HG02973 (cell line): ENCODE results near the gene GORASP1.
A peak's percentile ranks its signal among the peaks of the same experiment; 100 is the strongest.
"Not testable (repeated sequence)": the region's sequence is repeated elsewhere in the genome, so short reads cannot be mapped to it uniquely, and the experiment has no call there.

Source experiments
- ATAC-seq: cut with Tn5 transposase; IDR thresholded peaks from one replicate; pipeline ENCODE4 v1.9.1; 2021; ENCODE audit warnings: moderate library complexity; ENCODE audit not compliant: unreplicated experiment

Gene GORASP1

DNA sequence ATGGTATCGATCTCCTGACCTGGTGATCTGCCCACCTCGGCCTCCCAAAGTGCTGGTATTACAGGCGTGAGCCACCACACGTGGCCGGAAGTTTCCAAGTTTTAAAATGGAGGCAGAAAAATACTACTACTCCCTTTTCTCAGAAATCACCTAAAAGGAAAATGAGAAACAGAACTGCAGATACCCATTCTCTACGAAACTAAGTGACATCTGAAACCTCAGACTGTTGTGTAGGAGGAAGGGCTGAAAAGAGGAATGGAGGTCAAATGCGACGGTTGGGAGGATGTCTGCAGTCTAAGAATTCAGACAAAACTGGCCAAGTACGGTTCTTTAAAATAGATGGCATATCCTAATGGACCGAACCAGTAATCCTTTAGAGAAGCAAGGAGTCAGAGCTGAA, 31.5 kb downstream of the GORASP1 start:
- ATAC-seq, result no peak

DNA sequence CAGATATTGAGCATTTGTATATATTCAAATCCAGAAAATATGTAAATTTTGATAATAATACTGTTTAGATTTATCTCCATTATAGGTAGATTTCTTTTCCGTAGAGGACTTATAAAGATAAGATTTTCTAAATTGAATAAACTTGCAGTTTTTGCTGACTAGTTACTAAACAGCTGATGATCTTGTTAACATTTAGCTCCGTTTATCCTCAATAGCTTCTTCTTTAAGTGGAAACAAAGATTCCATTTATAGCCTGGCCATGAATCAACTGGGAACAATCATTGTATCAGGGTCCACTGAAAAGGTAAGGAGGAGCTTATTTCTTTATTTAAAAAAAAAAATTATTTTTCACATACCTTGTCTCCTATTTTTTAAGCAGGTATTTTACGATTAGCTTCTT, 38.9 kb downstream of the GORASP1 start:
- ATAC-seq, result no peak

GRCh38 chr3:39067286-39067685, 40.1 kb downstream of the GORASP1 start:
- no peak for ATAC-seq

GRCh38 chr3:39065197-39065596, 42.2 kb downstream of the GORASP1 start:
- peak; percentile 99 for ATAC-seq

DNA sequence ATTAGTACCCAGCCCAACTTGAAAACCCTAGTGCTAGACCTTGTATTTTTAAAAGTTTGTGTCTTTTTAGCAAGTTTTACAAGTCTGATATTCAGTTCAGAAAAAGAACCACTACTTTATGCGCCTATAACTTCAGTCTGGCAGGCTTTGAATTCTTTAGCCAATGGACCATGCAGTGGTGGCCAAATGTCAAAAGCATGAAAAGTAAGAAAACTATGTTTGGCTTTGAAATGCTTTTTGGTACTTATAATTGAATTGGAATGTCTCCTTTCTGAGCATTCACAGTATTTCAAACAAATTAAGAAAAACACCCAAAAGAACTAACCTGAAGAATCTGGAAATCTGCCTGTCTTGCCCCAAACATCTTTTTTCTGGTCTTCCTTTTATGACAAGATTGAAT, 42.8 kb downstream of the GORASP1 start:
- ATAC-seq, result no peak

DNA sequence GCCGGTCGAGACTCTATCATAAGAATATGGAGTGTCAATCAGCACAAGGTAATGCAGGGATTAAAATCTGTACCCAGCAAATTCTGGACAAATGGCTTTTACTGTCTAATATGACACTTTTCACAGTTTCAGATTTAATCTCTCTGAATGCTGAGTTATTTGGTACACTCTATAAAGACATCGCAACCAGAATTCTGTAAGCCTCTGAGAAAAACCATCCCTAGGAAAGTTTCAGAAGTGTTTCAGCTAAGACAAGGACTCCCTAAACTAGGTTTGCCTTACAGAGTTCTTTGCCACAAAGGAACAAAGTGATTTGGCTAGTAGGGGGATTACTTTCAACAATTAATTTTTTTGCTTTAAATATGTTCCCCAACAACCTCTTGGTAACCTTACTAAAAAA, 44.3 kb downstream of the GORASP1 start:
- ATAC-seq, result no peak

GRCh38 chr3:39062180-39062579, 45.2 kb downstream of the GORASP1 start:
- no peak for ATAC-seq

GRCh38 chr3:39061228-39061627, 46.2 kb downstream of the GORASP1 start:
- ATAC-seq, result not testable (repeated sequence)

DNA sequence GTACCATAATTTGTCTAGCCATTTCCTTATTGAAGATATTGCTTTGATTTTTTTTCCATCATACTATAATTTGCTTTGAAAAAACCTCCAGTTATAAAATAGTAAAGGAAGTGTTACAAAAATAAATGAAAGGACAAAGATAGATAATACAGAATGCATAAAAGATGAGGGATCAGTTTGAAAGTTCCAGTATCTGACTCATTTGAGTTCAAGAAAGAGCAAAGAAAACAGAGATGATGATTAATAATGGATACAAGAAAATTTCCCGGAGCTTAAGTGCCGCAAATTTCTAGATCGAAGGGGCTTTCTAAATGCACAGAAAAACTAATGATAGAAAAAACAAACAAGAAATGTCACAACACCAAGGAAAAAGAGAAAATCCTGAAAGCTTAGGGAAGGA, 51.3 kb downstream of the GORASP1 start:
- no peak for ATAC-seq

GRCh38 chr3:39053696-39054095, 53.7 kb downstream of the GORASP1 start:
- no peak for ATAC-seq

- ATAC-seq, result no peak
Observed at GRCh38 chr3:39052583-39052982, 54.8 kb downstream of the GORASP1 start.

DNA sequence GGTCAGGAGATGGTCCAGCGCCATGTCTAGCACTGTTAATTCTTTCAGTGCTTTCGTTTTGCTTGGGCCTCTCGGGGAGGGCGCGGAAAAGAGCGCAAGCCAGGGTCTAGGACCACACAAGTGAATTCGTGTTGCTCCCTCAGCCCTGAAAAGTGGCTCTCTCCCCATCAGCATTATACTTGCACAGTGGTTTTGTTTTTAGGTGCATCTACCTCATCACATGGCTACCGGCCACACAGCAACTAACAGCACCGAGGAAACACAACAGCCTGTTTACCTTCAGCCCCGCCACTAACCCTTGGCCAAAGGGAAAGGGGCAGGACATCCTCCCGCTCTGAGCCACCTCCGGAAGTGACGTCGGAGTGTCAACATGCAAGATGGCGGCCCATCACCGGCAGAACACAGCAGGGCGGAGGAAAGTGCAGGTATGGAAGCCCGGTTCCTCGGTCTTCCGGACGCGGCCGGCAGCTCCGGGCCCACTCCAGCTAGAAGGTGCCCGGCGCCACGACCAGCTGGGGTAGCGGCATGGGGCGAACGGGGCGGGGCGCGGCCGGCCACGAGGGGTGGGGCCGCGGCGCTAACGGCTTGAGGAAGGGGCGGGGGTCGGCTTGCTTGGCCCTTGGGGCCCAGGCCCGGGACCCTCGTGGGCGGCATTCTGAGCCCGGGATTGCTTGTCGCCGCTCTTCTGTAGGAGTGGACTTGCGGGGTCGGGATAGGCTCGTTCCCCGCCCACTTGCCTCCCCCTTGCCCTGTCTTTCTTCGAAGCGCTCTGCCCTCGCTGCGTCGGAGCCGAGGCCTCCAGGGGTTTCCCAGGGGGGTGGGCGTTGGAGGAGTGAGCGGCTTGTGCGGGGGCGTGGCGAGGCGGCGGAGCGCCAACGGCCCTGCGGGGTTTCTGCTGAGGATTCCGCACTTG, 55.5 kb downstream of the GORASP1 start, which contains the start of the genes SCN11A and WDR48:
Gene SCN11A (minus strand): TSS at position 296 of the 913 bp plus-strand sequence. CDS start 101,582 bp downstream, outside the sequence.
Gene WDR48 (plus strand): TSS at position 368 of the 913 bp plus-strand sequence. CDS start 10 bp downstream, at position 378.
- peak; percentile 98 for ATAC-seq

- ATAC-seq, result no peak
Observed at GRCh38 chr3:39050029-39050428, 57.4 kb downstream of the GORASP1 start.
